Subcutaneous adipose tissue (tissue), 4 donors: ENCODE data around the gene ZNF853. TPM values are rescaled to one million over a fixed set of nuclear protein-coding genes. Genes with fewer than 3 reads are reported as not detected.

Experiments
- CTCF ChIP-seq: fragments of 450-650 bp; IDR thresholded peaks from one replicate; pipeline ENCODE4 v1.5.1; 2016; ENCODE audit warnings: low read depth, mild to moderate bottlenecking, control low read depth, antibody characterized with exemption, moderate library complexity
- total RNA-seq, 4 donors: library from RNA; depleted of rRNA; stranded (reverse); fragments of >200 nt; gene quantifications; one replicate each; pipeline ENCODE4 v1.1.0, GENCODE V29; 2016

ZNF853 gene
- total RNA-seq, 4 donors from 2014 or later = 2.8 to 4.9 (median 4.6) TPM

DNA sequence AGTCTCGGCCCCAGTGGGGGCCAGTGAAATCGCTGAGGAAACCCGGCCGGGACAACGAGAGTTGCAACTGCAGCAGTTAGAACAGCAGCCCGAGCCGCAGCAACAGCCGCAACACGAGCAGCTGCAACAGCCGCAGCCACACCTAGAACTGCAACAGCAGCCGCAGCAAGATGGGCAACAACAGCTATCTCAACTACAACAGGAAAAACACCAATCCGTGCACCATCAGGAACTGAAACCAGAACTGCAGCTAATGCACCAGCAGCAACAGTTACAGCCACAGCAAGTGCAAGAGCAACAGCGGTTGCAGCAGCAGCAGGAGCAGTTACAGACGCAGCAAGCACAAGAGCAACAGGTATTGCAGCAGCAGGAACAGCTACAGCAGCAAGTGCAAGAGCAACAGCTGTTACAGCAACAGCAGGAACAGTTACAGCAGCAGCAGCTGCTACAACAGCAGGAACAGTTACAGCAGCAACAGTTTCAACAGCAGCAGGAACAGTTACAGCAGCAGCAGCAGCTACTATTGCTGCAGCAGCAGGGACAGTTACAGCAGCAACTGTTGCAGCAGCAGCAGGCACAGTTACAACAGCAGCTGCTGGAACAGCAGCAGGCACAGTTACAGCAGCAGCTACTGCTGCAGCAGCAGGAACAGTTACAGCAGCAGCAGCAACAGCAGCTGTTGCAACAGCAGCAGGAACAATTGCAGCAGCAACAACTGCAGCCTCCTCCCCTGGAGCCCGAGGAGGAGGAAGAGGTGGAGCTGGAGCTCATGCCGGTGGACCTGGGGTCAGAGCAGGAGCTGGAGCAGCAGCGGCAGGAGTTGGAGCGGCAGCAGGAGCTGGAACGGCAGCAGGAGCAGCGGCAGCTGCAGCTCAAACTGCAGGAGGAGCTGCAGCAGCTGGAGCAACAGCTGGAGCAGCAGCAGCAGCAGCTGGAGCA lies 6.1 kb downstream of the ZNF853 start:
- TF ChIP-seq CTCF = no peak

- no peak for TF ChIP-seq CTCF
These were observed 6.8 kb downstream of the ZNF853 start for GRCh38 chr7:6622134-6622710.

DNA sequence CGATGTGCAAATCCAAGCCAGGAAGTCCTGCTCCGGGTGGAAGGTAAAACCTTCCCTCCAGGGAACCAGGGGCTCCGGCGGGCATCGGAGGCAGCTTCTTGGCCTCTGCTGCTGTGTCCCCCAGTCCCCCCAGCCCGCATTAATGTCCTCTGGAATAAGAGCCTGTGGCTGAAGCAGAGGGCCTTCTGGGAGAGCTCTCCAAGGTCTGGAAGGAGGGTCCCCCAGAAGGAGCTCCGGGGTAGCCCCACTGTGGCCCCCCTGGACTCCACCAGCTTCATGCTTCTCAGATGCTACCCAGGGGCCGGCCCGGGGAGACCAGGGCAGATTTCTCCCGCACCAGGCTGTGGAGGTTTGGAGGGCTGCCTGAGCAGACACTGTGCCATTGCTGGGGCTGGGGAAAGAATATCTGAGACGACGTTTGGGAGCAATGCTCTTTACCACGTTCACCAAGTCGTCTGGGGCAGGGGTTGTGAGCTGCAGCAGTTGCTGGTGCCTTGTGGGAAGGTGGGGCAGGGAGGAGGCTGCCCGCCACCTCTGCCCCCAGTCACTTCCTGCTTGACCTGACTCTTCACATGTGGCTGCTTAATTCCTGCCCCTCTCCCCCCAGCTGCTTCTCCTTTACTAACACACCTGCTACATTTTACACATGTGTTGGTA lies 8.3 kb downstream of the ZNF853 start:
- no peak for TF ChIP-seq CTCF

- no peak for TF ChIP-seq CTCF
These were observed 8.8 kb downstream of the ZNF853 start for GRCh38 chr7:6624246-6624611.

DNA sequence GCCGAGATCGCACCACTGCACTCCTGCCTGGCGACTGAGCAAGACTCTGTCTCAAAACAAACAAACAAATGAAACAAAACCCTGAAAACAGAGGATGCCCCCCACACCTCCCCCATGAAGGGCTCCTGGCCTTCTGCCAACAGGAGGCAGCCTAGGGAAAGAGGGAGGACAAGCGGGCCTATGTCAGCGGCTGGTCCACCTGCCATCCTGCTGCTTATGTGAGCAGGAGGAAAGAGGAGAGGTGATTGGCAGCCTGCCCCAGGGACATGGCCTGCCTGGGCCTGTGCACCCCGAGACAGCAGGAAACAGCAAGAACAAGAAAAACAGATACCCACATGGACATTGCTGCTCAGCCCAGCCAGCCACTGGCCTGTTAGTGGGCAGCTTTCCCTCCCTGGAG lies 12.6 kb downstream of the ZNF853 start:
- no peak for TF ChIP-seq CTCF

DNA sequence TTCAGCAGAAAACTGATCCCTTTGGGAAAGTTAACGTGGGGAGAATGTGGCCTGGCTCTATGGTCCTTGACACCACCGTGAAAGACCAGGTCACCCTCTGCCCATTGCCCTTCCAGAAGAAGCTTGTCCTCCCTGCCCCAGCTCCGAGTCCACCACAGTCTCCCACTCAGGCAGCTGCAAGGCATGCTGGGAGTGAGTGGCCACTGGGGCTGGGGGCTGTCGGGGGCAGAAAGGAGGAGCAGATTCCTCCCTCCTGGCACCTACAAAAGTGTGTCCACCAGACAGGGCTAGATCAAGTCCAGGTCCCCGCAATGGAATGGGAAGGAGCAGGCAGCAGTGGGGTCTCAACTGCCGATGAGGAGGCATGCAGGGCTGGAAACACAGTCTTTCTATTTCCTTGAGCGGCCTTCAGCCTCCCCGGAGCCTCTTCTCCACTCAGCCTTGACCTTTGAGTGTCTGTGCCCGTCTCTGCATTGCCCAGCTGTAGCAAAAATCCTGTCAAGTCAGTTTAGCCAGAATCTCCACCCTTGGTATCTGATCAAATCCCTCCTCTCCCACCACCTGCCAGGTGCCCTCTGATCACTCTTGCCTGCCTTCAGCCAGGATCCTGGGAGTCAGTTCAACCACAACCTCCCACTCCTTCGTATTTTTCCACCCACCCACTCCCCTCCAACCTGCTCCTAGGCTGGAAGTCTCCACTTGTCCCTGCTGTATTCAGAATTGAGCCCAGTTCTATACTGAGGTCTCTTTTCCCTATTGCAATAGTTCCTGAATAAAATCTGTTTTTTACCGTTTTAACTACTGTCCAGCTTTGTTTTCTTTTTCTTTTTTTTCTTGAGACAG lies 14.8 kb downstream of the ZNF853 start:
- no peak for TF ChIP-seq CTCF
